Tibial nerve (tissue), 4 donors: ENCODE results near the gene TULP4. TPM values are rescaled to one million over a fixed set of nuclear protein-coding genes. Genes with fewer than 3 reads are reported as not detected.
"Not testable (repeated sequence)": the region's sequence is repeated elsewhere in the genome, so short reads cannot be mapped to it uniquely, and the experiment has no call there.

Source experiments
- DNase-seq, 2 donors: peaks; one replicate each; pipeline ENCODE4 v3.0.0-alpha.2; 2019; ENCODE audit warnings: low spot score in 2 of 2
- H3K27ac ChIP-seq, 4 donors: fragments of 200-600 bp; sonication (generic) in 3 of 4; one replicate each; pipeline ENCODE4 v1.5.1; 2017 to 2019; ENCODE audit warnings: mild to moderate bottlenecking in 1 of 4
- H3K27me3 ChIP-seq, 2 donors: fragments of 200-600 bp; sonication (generic) in 1 of 2; one replicate each; pipeline versions ENCODE4 v1.5.1 to v1.6.0; 2017 to 2019
- H3K36me3 ChIP-seq, 3 donors: fragments of 200-600 bp; sonication (generic); one replicate each; pipeline ENCODE4 v1.5.1; 2018 to 2019
- H3K4me1 ChIP-seq, 4 donors: fragments of 200-600 bp; sonication (generic) in 3 of 4; one replicate each; pipeline ENCODE4 v1.5.1; 2017 to 2019
- H3K4me3 ChIP-seq, 4 donors: fragments of 200-600 bp; sonication (generic) in 3 of 4; one replicate each; pipeline ENCODE4 v1.5.1; 2017 to 2019; ENCODE audit warnings: mild to moderate bottlenecking in 1 of 4, moderate library complexity in 1 of 4
- H3K9me3 ChIP-seq, 4 donors: fragments of 200-600 bp; sonication (generic) in 3 of 4; one replicate each; pipeline ENCODE4 v1.5.1; 2017 to 2019
- EP300 ChIP-seq, 2 donors: sonication (generic); formaldehyde crosslinking; IDR thresholded peaks; one replicate each; pipeline ENCODE4 v1.6.1; 2017; ENCODE audit warnings: antibody characterized with exemption in 2 of 2, mild to moderate bottlenecking in 1 of 2
- POLR2A ChIP-seq, 2 donors: fragments of 450-650 bp; IDR thresholded peaks; one replicate each; pipeline ENCODE4 v1.6.1; 2017; ENCODE audit warnings: antibody characterized with exemption in 2 of 2, mild to moderate bottlenecking in 2 of 2, moderate library complexity in 2 of 2
- WGBS, 2 donors: methylation state at CpG; one replicate each; pipeline ENCODE4 v1.1.5; 2018; 5-methylcytosine and 5-hydroxymethylcytosine counted together
- total RNA-seq, 4 donors: library from RNA; depleted of rRNA; stranded (reverse); fragments of >200 nt; gene quantifications; one replicate each; pipeline ENCODE4 v1.1.0, GENCODE V29; 2016
- TF ChIP-seq, protein P1 (sequence below), 5 experiments: fragments of 200-600 bp in 3 of 5; fragments of 450-650 bp in 2 of 5; sonication (generic) in 3 of 5; IDR thresholded peaks; one replicate each; pipeline ENCODE4 v1.5.1; 2016 to 2019; ENCODE audit warnings: antibody characterized with exemption in 5 of 5, mild to moderate bottlenecking in 3 of 5, moderate library complexity in 2 of 5

TULP4 gene
- total RNA-seq, 4 donors from 2014 or later: 91.2 to 109 (median 101) TPM

DNA sequence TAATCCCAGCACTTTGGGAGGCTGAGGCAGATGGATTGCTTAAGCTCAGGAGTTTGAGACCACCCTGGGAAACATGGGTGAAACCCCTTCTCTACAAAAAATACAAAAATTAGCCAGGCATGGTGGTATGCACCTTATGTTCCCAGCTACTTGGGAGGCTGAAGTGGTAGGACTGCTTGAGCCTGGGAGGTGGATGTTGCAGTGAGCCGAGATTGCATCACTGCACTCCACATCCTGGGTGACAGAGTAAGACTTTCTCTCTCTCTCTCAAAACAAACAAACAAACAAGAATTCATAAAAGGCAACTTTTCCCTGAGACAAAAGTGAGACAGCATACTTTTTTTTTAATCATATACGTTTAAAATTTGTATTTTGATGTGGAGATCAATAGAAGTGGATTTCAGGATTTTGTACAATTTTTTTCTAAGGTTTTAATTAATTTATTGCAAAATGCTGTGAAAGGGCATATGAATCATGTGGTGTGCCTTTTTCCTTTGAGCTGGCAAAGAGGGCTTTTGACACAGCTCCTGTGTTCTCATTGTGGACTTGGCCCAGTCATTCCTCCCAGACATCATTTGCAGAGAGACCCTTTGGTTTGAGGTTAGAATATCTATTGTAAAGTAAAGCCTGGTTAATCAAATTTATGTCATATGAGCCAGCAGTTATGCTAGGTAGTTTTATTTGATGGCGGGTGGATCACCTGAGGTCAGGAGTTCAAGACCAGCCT lies 77.1 kb downstream of the TULP4 start:
- H3K9me3 ChIP-seq: no peaks in the 10 kb centered on the region
- H3K36me3 ChIP-seq: no peaks in the 10 kb centered on the region
- 90 to 94% methylated on average over 3 of the region's 3 CpGs for WGBS, 2 donors
- TF ChIP-seq EP300 (IDR thresholded peaks at IDR 0.05) (no peak), POLR2A (IDR thresholded peaks at IDR 0.05) (no peak)
- TF ChIP-seq, protein P1, sequence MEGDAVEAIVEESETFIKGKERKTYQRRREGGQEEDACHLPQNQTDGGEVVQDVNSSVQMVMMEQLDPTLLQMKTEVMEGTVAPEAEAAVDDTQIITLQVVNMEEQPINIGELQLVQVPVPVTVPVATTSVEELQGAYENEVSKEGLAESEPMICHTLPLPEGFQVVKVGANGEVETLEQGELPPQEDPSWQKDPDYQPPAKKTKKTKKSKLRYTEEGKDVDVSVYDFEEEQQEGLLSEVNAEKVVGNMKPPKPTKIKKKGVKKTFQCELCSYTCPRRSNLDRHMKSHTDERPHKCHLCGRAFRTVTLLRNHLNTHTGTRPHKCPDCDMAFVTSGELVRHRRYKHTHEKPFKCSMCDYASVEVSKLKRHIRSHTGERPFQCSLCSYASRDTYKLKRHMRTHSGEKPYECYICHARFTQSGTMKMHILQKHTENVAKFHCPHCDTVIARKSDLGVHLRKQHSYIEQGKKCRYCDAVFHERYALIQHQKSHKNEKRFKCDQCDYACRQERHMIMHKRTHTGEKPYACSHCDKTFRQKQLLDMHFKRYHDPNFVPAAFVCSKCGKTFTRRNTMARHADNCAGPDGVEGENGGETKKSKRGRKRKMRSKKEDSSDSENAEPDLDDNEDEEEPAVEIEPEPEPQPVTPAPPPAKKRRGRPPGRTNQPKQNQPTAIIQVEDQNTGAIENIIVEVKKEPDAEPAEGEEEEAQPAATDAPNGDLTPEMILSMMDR (IDR thresholded peaks at IDR 0.05): no peak
- no peaks in the 10 kb centered on the region for H3K4me1 ChIP-seq
- no peak for DNase-seq
- H3K4me3 ChIP-seq: no peak overlapping the region
- H3K27me3 ChIP-seq: no peaks in the 10 kb centered on the region
- no peak overlapping the region for H3K27ac ChIP-seq

DNA sequence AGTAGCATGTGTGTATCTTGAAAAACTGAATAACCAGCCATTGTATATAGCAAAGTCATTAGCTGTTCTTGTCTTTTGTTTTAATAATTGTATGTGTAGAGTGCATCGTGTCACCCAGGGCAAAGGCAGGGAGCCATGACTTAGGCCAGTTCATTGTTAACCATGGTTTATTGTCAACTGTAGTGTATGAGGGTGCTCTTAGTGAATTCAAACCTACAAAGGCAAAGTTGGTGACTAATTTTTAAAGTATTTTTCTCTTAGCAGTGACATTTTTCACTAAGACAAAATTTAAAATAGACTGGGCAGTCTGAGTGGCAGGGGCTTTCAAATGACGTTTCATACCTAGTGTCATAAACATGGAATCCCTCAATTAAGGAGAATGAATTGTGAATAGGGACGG lies 79.0 kb downstream of the TULP4 start:
- Histone ChIP-seq H3K27ac (no peak overlapping the region), H3K4me1 (no peaks in the 10 kb centered on the region), H3K27me3 (no peaks in the 10 kb centered on the region), H3K9me3 (no peaks in the 10 kb centered on the region), H3K36me3 (no peaks in the 10 kb centered on the region), H3K4me3 (no peak overlapping the region)
- no peak for DNase-seq
- TF ChIP-seq EP300 (IDR thresholded peaks at IDR 0.05): no peak
- no peak for TF ChIP-seq POLR2A (IDR thresholded peaks at IDR 0.05)
- TF ChIP-seq, protein P1 (IDR thresholded peaks at IDR 0.05): no peak
- 73 to 80% methylated on average over 3 of the region's 3 CpGs for WGBS, 2 donors

DNA sequence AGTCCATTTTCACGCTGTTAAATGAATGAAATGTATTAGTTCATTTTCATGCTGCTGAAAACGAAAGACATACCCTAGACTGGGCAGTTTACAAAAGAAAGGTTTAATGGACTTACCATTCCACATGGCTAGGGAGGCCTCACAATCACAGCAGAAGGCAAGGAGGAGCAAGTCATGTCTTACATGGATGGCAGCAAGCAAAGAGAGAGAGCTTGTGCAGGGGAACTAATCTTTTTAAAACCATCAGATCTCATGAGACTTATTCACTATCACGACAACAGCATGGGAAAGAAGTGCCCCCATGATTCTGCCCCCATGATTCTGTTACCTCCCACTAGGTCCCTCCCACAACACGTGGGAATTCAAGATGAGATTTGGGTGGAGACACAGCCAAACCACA lies 79.7 kb downstream of the TULP4 start:
- 93 to 96% methylated on average over 4 of the region's 4 CpGs for WGBS, 2 donors
- H3K4me1 ChIP-seq, H3K27me3 ChIP-seq, H3K36me3 ChIP-seq, H3K4me3 ChIP-seq, H3K27ac ChIP-seq, H3K9me3 ChIP-seq, DNase-seq: not testable (repeated sequence)

DNA sequence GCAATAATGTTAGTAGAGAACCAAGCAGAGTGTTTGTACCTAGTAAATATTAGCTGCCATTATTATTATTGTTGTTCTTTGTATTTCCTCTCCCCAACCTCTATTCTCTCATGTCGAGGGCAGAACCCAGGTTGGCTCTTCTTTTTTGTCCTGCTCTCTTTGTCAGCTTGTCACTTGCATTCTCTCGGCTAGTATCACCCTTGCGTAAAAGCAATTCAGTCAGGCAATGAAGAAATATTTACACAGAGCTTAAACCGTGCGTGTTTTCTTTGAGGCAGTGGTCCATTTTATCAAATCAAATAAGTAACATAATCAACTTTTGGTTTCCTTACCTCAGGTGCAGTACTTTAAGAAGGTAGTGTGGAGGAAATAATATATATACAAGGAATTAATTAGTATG lies 83.9 kb downstream of the TULP4 start:
- no peak for DNase-seq
- no peaks in the 10 kb centered on the region for H3K4me1 ChIP-seq
- H3K36me3 ChIP-seq: no peaks in the 10 kb centered on the region
- no peaks in the 10 kb centered on the region for H3K27me3 ChIP-seq
- WGBS, 2 donors: 68 to 89% methylated on average over 5 of the region's 5 CpGs
- H3K4me3 ChIP-seq: no peak overlapping the region
- H3K9me3 ChIP-seq: no peaks in the 10 kb centered on the region
- TF ChIP-seq, protein P1 (IDR thresholded peaks at IDR 0.05): no peak
- no peak for TF ChIP-seq EP300 (IDR thresholded peaks at IDR 0.05)
- no peak for TF ChIP-seq POLR2A (IDR thresholded peaks at IDR 0.05)
- H3K27ac ChIP-seq: no peak overlapping the region

DNA sequence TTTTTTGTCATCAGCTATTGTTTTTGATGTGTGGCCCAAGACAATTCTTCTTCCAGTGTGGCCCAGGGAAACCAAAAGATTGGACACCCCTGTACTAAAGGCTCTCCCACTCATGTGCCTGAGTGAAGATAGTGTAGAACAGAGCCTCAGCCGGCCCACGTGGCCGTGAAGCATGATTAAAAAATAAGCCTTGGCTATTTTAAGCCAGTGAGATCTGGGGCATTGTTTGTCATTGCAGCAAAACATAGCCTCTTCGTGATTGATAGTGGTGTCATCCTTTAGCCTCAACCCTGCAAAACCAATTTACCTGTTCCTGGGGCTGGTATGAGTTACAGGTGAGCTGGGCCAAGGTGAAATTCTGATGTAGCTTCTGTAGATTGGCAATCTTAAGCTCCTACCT lies 85.3 kb downstream of the TULP4 start:
- 88 to 92% methylated on average over 4 of the region's 4 CpGs for WGBS, 2 donors
- TF ChIP-seq, protein P1 (IDR thresholded peaks at IDR 0.05): no peak
- no peak for TF ChIP-seq EP300 (IDR thresholded peaks at IDR 0.05)
- TF ChIP-seq POLR2A (IDR thresholded peaks at IDR 0.05): no peak
- Histone ChIP-seq H3K27ac (no peak overlapping the region), H3K4me3 (no peak overlapping the region), H3K9me3 (no peaks in the 10 kb centered on the region), H3K27me3 (no peaks in the 10 kb centered on the region), H3K4me1 (no peaks in the 10 kb centered on the region), H3K36me3 (no peaks in the 10 kb centered on the region)
- no peak for DNase-seq
